SK-MEL-5 (cell line): ENCODE measurements around the gene ARHGAP24. TPM values are rescaled to one million over a fixed set of nuclear protein-coding genes. Genes with fewer than 3 reads are reported as not detected.
"Not testable (repeated sequence)": the region's sequence is repeated elsewhere in the genome, so short reads cannot be mapped to it uniquely, and the experiment has no call there.

Experiments used
- DNase-seq: peaks from one replicate; pipeline ENCODE4 v3.0.0-alpha.2; 2016; ENCODE audit warnings: low read depth, low spot score
- in situ Hi-C: cut with HindIII; loops from 2 replicates; pipeline ENCODE4 v1.10.0; 2016; ENCODE audit warnings: low sequenced_read_pairs, high pct_unique_total_duplicates, low pct_unique_long_range_greater_than_20kb
- total RNA-seq: library from RNA; depleted of rRNA; stranded (reverse); fragments of >200 nt; shearing (Covaris generic); gene quantifications from 2 replicates; pipeline ENCODE4 v1.2.3, GENCODE V29; 2014

Gene ARHGAP24
- total RNA-seq, 1 experiment from 2014 or later: 10.1 TPM

- DNase-seq, in situ Hi-C loops: not testable (repeated sequence)
These were observed 26.2 kb downstream of the ARHGAP24 start for GRCh38 chr4:85501145-85501544.

DNA sequence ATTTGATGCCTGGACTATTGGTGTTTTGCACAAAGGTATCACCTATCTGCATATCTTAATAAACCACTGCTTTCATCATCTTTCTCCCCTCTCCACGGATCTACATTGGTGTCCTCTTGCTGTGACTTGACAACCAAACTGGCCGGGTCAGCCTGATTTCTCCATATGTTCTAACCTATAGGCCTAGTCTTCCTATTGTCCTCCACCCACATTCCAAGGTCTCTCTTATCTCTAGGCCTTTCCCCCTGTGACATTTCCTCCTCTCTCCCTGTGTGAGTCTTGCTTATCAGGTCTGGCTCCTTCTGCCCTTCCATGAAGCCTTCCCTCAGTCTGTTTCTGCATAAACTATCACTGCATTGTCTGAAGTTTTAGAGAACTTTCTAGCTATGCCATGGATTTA lies 33.7 kb downstream of the ARHGAP24 start:
- in situ Hi-C loops: no loop called here
- no peak for DNase-seq

- no peak for DNase-seq
- in situ Hi-C loops: no loop called here
These were observed 35.1 kb downstream of the ARHGAP24 start for GRCh38 chr4:85509882-85510631.

DNA sequence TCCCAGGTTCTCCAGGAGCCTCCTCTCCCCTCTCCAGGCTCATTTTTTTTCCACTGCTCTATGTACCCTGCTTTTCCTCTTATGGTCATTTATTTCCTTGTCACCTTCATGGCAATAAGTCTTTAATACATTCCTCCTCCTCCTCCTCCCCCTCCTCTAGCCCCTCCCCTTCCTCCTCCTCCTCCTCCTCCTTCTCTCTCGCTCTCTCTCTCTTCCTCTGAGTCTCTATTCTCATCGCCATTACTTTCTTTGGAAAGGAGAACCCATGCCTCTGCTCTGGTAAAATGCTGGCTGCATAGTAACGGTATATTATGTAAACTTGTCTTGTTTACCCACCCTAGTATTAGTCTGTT lies 35.7 kb downstream of the ARHGAP24 start:
- in situ Hi-C loops: no loop called here

DNA sequence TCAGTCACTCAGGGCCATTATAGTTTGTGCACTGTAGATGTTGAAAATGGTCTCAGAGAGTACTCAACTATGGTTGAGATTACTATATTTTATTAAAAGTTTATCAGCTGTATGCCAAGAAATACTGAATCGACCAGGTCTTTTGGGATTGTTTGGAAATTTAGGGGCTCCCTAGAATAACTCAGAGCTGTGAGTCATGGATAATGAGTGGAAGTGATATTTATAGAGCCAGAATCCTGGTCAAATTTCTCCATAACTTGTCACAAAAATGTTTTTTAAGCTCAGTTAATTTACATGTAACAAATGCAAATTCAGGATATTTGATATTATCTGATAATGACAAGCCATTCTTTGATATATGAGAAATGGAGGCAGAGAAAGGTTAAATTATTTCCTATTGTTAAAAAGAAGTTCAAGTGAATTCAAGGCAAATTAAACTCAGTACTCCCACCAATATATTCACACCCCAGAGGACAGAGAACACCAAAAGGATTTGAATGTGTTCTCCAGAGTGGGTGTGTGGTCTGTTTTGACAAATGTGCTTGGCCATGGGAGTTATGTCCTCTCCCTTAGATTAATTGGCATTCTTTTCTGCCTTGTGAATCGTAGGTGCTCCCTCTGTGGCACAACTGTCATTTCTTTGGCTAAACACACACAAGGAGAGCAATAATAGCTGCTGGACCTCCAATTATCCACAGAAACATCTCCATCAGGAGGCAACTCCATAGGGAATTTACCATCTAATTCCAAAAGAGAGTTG lies 37.7 kb downstream of the ARHGAP24 start:
- no peak for DNase-seq
- in situ Hi-C loops: no loop called here

More for the DNA sequence above, 35.7 kb downstream of the ARHGAP24 start:
- no peak for DNase-seq

GRCh38 chr4:85514117-85514516 lies 39.2 kb downstream of the ARHGAP24 start:
- in situ Hi-C loops: no loop called here
- DNase-seq: no peak

DNA sequence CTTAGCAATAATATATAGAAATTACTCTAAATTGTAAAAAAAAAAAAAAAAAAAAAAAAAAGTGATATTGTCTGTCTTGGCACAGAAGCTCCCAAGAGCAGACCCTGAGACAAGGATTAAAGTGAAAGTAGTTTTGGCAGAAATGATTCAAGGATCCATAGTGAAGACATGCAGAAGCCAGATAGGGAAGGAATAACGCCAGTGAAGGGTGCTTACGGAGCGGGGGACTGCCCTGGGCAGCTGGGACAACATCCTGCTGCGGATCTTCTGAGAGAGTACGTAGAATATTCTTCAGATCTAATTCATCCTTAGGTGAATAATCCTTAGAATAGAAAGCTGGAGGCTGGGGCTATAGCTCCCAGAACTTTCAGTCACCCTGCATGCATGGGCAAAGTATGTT lies 39.8 kb downstream of the ARHGAP24 start:
- in situ Hi-C loops: no loop called here
- DNase-seq: no peak

DNA sequence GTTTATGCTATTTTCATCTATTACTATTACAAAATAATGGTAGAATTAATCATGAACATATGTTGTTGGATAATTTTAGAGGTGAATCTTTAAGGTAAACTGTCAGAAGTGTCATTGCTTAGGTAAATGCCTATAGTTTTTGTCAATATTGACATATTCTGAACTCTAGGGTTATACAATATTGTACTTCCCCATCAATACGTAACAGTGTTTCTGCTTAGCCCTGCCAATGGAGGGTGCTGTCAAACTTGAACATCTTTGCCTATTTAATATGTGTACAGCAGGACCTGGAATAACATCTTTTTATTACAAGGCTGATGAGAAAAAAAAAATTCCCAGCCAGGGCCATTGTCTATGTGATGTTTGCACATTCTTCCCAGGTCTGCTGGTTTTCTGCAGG lies 40.8 kb downstream of the ARHGAP24 start:
- DNase-seq: no peak
- in situ Hi-C loops: no loop called here

GRCh38 chr4:85518526-85518925 lies 43.6 kb downstream of the ARHGAP24 start:
- DNase-seq, in situ Hi-C loops: not testable (repeated sequence)

DNA sequence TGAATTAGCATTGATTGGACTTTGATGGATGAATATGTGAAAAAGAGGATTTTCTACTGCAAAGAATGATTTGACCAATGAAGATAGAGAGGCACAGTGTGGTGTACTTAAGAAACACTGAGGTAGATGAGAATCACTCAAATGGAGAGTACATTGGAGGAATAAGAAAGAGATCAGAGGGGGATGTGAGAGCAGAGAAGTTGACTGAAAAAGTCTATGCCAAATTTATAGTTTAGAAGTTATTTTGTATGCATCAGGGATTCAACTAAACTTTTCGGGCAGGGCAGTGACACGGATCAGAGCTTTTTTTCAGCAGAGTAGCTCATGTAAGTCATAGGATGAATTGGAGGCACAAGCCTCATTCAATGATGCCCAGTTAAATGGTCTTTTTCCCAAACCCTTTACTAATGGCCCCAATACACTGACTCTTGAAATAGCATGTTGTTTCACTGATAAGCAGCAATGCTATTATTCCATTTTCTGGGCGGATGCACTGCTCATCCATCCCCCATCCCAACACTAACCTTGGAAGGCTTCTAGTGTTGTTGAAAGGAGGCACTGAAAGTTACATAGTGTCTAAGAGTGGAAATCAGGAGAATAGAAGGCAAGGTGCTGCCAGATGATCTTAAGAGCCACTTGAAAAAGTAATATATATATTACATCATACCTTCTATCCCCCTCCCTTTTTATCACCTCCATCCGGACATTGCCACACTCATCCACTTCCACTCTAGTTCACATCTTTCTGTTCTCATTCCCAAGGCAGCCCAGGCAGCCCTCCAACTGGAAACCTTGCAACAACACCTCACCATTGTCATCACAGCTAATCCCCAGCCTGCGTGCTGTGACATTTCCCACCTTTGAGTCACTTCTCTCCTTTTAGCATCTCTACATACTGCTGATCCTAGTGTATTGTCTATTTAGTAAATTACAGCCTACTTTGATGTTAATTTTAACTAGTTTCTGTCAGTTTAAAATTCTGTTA lies 46.1 kb downstream of the ARHGAP24 start:
- in situ Hi-C loops: no loop called here
- no peak for DNase-seq

- in situ Hi-C loops: no loop called here
- DNase-seq: no peak
These were observed 47.3 kb downstream of the ARHGAP24 start for GRCh38 chr4:85522277-85522676.

DNA sequence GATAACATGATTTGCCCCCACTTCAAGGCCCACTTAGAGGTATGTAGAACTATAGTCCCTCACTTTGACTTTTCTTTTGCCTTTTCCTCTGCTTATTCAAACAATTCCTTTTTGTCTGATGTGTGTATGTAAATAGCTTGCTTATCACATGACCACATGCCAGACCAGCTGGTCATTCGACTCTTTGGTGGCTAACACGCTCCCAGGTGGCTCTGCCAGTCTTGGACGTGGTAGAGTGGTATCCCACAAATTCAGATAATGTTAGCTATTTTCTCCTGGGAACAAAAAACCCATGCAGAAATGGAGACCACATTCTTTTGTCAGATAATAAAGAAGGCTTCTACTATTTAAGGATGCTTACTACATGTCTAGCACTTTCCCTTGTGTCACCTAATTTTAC lies 47.9 kb downstream of the ARHGAP24 start:
- no peak for DNase-seq

DNA sequence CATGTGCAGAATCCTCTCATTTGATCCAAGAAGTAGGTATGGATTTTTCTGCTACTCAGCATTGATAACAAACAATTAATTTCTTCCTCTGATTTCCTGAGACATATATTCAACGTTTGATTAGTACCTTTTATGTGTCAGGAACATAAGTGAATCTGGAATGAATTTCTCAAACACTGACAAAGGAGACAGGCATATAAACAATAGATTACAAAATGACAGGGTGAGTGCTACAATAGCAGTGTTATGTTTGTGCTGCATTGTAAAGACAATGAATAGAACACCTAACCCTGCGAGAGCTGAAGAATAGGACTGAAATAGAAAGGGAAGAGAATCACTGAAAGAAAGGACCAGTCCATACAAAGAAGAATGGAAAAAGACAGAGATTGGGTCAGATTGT lies 52.9 kb downstream of the ARHGAP24 start:
- in situ Hi-C loops: no loop called here
- DNase-seq: no peak

More for the DNA sequence above, 47.9 kb downstream of the ARHGAP24 start:
- in situ Hi-C loops: no loop called here

- DNase-seq: no peak
- in situ Hi-C loops: no loop called here
These were observed 56.8 kb downstream of the ARHGAP24 start for GRCh38 chr4:85531560-85532341.

GRCh38 chr4:85534120-85534519 lies 59.2 kb downstream of the ARHGAP24 start:
- in situ Hi-C loops: no loop called here
- no peak for DNase-seq

DNA sequence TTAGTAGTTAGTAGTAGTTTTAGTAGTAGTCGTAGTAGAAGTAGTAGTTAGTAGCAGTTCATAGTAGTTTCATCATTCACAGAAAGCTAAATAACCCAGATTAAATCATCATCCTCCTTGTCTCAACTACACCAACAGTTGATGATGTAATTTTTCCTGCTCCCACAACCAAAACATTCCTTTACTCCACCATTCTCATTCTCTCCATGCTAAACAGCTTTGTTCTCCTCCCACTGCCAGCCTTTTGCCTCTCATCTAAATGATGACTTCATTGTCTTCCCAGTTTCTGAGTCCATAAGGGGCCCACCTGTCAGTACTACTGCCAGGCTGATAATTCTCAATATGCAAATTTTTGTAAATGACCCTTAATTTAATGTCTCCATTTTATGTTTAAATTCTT lies 68.9 kb downstream of the ARHGAP24 start:
- in situ Hi-C loops: no loop called here
- DNase-seq: no peak

GRCh38 chr4:85544751-85545150 lies 69.8 kb downstream of the ARHGAP24 start:
- no peak for DNase-seq
- in situ Hi-C loops: no loop called here
